ENCODE data around the gene LMX1A.

Gene LMX1A

GRCh38 chr1:165364568-165365133 is 8.1 kb upstream of the LMX1A start:
- no peak overlapping the region for H3K4me3 ChIP-seq (ENCODE audit: low read depth, low read length)
- H3K4me1 ChIP-seq (ENCODE audit: control insufficient read depth, insufficient read depth, low read length) = no peaks in the 10 kb centered on the region
- TF ChIP-seq GFI1B (tag by site-specific recombination; IDR thresholded peaks at IDR 0.05) (no peak), ZNF112 (tag by site-specific recombination; IDR thresholded peaks at IDR 0.05) (no peak), KLF1 (tag by site-specific recombination; IDR thresholded peaks at IDR 0.05) (peak; percentile 73), KLF9 (tag by site-specific recombination; IDR thresholded peaks at IDR 0.05; ENCODE audit: low read depth) (peak; percentile 47; the same call in 1 of the 2 replicates), KLF17 (tag by site-specific recombination; IDR thresholded peaks at IDR 0.05) (0 out of 2 replicates have a peak, but pooled peaks have one; percentile 40), ZNF843 (tag by site-specific recombination; IDR thresholded peaks at IDR 0.05) (no peak), REST (tag by site-specific recombination; IDR thresholded peaks at IDR 0.05) (no peak), PRDM6 (tag by site-specific recombination; IDR thresholded peaks at IDR 0.05) (no peak), ZNF548 (tag by site-specific recombination; IDR thresholded peaks at IDR 0.05) (no peak), PATZ1 (tag by site-specific recombination; IDR thresholded peaks at IDR 0.05) (0 out of 2 replicates have a peak, but pooled peaks have one; percentile 14), ZNF837 (tag by site-specific recombination; IDR thresholded peaks at IDR 0.05) (no peak), ZBTB20 (tag by site-specific recombination; IDR thresholded peaks at IDR 0.05) (peak; percentile 76; the same call in 1 of the 2 replicates), ZNF19 (tag by site-specific recombination; IDR thresholded peaks at IDR 0.05; ENCODE audit: low read depth) (no peak), CTCF (tag by site-specific recombination; IDR thresholded peaks at IDR 0.05) (no peak), FEZF1 (tag by site-specific recombination; IDR thresholded peaks at IDR 0.05) (no peak), ZNF350 (tag by site-specific recombination; IDR thresholded peaks at IDR 0.05) (no peak), ZNF394 (tag by site-specific recombination; IDR thresholded peaks at IDR 0.05; ENCODE audit: borderline replicate concordance) (no peak), ZIC2 (tag by site-specific recombination; IDR thresholded peaks at IDR 0.05) (peak; percentile 96), ZBTB17 (tag by site-specific recombination; IDR thresholded peaks at IDR 0.05) (no peak), ZFP3 (tag by site-specific recombination; IDR thresholded peaks at IDR 0.05; ENCODE audit: low read depth) (no peak), ZNF660 (tag by site-specific recombination; IDR thresholded peaks at IDR 0.05) (0 out of 2 replicates have a peak, but pooled peaks have one; percentile 17), ZNF248 (tag by site-specific recombination; IDR thresholded peaks at IDR 0.05) (no peak)
- no peaks in the 10 kb centered on the region for H3K9me3 ChIP-seq (ENCODE audit: control insufficient read depth, insufficient read depth, low read depth, low read length)
- no peaks in the 10 kb centered on the region for H3K36me3 ChIP-seq (ENCODE audit: control insufficient read depth in 2 of 2, insufficient read depth in 1 of 2, low read length in 2 of 2)
- H3K27ac ChIP-seq (ENCODE audit: extremely low read depth, low read depth, low read length) = no peak overlapping the region
- ChIA-PET CTCF (interaction anchor here (1.4 to 3.5 kb wide), 4 partner anchors 28 to 235 kb away, joined by 3 to 18 read pairs (median 4); no protein-coding TSS in a partner anchor), POLR2A (no interaction called here)

All from HEK293 (cell line).